ENCODE results near the gene SORL1.
"Not testable (repeated sequence)": the region's sequence is repeated elsewhere in the genome, so short reads cannot be mapped to it uniquely, and the experiment has no call there.

SORL1 gene, protein sequence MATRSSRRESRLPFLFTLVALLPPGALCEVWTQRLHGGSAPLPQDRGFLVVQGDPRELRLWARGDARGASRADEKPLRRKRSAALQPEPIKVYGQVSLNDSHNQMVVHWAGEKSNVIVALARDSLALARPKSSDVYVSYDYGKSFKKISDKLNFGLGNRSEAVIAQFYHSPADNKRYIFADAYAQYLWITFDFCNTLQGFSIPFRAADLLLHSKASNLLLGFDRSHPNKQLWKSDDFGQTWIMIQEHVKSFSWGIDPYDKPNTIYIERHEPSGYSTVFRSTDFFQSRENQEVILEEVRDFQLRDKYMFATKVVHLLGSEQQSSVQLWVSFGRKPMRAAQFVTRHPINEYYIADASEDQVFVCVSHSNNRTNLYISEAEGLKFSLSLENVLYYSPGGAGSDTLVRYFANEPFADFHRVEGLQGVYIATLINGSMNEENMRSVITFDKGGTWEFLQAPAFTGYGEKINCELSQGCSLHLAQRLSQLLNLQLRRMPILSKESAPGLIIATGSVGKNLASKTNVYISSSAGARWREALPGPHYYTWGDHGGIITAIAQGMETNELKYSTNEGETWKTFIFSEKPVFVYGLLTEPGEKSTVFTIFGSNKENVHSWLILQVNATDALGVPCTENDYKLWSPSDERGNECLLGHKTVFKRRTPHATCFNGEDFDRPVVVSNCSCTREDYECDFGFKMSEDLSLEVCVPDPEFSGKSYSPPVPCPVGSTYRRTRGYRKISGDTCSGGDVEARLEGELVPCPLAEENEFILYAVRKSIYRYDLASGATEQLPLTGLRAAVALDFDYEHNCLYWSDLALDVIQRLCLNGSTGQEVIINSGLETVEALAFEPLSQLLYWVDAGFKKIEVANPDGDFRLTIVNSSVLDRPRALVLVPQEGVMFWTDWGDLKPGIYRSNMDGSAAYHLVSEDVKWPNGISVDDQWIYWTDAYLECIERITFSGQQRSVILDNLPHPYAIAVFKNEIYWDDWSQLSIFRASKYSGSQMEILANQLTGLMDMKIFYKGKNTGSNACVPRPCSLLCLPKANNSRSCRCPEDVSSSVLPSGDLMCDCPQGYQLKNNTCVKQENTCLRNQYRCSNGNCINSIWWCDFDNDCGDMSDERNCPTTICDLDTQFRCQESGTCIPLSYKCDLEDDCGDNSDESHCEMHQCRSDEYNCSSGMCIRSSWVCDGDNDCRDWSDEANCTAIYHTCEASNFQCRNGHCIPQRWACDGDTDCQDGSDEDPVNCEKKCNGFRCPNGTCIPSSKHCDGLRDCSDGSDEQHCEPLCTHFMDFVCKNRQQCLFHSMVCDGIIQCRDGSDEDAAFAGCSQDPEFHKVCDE (N-terminal part only)

GRCh38 chr11:121451986-121452608 is at the start of gene SORL1:
Gene SORL1 (plus strand): TSS chr11:121452314. CDS start chr11:121452332, 18 bp downstream.
- DNase-seq: peak; percentile 83 to 85

DNA sequence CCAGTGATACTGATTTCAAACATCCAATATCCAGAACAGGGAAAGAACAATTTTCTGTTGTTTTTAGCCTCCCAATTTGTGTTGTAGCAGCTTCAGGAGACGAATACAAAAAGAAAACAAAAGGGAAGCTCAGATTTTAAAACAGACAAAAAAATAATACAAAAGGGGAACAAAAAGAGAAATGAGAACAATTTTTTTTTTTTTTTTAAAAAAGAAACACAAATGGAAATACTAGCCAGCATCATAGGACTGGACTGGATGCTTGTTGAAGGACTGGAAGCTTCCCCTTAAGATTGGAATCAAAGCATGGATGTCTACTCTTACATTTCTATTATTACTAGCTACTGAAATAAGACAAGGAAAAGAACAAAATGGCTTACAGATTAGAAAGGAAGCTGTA is 46.5 kb upstream of the SORL1 start:
- DNase-seq: no peak

- DNase-seq: no peak
Observed at GRCh38 chr11:121406291-121406690, 45.8 kb upstream of the SORL1 start.

DNA sequence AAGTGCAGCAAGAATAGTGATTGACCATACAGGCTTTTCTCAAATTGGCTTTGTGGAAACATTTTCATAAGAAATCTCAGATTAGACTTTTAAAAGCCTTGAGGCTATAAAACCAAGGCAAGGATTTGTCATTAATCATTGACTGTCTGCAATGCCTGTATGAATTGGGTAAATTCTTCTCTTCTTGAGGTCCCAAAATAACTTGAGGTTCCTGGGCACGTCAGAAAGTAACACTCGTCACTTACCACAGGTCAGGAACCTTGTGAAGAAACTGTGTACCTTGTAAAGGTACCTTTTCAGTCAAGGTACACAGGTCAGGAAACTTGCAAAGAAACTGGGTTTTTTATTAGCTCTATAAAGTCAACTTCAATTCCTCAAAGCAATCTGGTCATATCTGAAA is 43.3 kb upstream of the SORL1 start:
- no peak for DNase-seq

GRCh38 chr11:121410041-121410440 is 42.1 kb upstream of the SORL1 start:
- not testable (repeated sequence) for DNase-seq

DNA sequence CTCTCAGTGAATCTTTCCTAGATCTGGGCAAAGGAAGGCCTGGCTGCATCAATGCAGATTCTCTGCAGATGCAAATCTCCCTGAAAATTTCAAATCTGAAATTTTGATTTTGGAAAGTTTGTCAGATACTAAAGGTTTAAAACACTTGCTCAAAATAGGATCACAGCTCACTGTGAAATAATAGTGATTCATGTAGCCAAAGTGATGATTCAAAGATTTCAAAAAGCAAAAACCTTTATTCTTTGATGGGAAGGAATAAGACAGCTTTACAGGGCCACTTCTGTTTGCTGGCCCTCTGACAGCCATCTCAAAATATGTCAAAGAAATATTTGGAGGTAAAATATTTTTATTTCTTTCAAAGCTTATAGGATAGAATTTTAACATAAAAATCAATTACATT is 40.8 kb upstream of the SORL1 start:
- DNase-seq: not testable (repeated sequence)

DNA sequence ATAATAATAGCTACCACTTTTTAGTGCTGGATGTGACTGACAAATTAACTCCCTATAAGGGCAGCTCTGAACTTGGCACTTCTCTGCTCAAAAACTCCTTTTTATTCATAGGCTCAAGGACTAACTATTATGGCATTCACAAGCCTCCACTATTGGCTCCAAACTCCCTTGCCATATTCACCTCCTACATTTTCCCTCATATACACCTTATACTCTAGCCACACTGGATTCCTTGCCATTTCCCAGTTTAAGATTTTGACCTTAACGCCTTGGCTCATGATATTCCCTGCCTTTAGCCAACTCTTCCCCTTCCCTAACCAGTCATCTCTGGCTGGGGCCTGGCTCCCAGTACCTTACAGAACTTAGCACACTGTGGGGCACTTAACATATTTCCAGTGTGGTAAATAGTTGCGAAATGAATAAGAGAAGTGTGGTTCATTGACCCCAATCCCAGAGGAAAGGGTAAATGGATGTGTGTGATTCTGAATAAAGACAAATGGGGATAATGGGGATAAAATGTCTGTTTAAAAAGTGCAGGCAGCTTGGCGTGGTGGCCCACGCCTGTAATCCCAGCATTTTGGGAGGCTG is 40.0 kb upstream of the SORL1 start:
- no peak for DNase-seq

DNA sequence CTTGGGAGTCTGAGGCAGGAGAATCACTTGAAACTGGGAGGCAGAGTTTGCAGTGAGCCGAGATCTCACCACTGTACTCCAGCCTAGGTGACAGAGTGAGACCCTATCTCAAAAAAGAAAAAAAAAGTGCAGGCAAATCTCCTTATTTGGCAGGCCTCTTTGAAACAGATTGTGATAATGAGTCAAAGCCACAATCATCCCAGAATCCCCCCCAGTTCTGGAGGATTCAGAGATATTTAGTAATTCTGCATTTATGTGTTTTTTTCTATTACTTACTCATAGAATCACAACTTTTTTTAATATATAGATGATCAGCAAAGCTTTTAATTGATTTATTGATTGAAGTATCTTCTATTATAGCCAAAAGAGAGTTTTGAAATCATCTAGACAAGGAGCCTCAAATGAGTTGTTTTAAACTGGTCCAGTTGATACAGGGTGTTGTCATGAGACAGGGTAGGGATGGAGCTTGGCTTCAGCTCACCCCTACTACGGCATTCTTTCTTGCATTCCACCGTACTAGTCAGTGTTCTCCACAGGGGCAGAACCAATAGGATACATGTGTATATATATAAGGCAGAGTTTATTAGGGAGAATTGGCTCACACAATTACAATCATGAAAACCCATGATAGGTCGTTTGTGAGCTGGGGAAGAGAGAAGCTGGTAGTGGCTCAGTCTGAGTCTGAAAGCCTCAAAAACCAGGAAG is 39.3 kb upstream of the SORL1 start:
- no peak for DNase-seq

- no peak for DNase-seq
Observed at GRCh38 chr11:121414141-121414913, 37.8 kb upstream of the SORL1 start.

- DNase-seq: no peak
Observed at GRCh38 chr11:121415856-121416255, 36.3 kb upstream of the SORL1 start.

DNA sequence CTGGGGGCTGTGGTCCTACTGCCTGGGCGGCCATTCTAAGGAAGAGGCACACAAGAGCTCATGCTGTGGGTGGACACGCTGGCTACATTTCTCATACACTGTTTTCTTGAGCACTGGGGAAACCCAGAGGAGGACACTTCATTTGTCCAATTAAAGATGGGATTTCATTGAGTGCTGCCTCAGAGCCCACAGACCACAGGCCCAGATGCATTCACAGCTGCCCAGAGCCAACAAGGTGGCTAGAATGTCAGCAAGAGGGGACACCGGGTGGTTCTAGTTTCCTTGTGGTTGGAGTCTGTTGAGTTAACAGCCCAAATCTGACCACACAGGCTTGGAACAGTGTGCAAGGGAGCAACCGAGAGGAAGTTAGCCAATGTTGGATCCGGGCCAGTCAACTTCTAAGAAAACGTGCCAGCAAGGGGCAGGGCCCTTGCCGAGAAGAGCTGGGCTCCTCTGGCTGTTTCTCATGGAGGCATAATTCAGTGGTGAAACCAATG is 35.0 kb upstream of the SORL1 start:
- peak; percentile 69 to 74 for DNase-seq

GRCh38 chr11:121417607-121418006 is 34.5 kb upstream of the SORL1 start:
- no peak for DNase-seq

DNA sequence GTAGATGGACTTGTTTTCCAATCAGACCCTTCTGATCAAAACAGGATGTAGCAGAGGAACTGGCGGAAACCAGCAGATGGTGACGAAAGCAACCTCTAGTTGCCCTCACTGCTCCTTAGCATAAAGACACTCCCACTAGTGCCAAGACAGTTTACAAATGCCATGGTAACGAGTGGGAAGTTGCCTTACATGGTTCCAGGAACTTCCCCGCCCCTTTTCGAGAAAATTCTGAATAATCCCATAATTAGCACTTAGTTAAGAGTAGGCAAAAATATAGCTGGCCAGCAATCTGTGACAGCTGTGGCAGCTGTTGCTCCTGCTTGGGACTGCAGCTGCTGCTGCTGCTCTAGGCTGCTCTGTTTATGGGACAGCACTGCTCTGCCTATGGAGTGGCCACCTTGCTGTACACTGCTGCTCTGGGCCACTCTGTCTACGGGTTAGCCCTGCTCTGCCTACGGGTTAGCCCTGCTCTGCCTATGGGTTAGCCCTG is 33.4 kb upstream of the SORL1 start:
- DNase-seq: peak in 1 of 2 experiments; percentile 40

- DNase-seq: no peak
Observed at GRCh38 chr11:121419836-121420235, 32.3 kb upstream of the SORL1 start.

DNA sequence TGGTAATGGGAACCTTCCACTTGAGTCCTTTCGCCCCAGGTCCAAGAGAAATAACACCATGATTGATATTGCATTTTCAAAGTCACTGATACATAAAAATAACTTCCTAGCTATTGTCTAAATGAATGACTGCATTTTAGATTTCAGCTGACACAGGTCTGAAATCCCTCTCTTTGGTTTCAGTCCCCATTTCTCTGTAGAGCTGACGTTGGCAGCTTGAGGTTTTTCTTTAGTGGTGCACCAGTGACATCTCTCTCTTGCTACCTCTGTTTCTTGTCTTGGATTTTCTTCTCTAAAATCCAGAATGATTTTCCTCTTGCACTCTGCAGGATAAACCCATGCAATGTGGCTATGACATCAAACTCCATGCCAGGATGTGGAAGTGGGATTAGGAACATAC is 31.7 kb upstream of the SORL1 start:
- no peak for DNase-seq

DNA sequence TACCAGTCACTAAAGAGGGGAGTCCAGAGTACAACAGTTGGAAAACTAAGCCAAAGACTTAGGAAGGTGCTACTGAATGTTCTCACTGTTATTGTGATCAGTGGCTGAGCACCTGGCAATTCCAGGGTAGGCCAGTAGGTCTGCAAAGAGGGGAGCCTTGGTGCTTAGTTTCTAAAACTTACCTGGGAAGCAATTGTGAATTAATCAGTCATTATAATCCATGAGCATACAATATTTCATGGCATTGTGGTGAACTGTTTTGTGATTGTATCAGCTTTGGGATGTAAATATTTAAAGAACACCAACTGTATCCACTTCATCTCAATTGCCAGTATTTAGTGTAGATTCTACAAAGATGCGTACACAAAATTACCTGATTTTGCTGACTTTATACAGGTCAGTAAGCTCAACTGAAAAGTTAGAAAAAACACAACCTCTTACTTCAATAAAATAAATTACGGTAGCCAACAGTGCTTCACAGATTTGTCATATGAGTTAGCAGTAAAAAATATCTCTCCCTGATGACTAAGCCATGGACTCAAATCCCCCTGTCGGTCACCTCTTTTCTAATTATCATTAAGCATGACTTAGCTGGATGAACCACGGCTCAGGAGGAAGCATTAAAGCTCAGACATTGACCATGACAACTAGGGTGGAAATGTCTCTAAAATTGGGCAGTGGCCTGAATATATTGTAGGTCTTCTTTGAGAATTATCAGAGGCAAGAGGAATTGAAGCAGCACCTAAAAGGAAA is 30.8 kb upstream of the SORL1 start:
- no peak for DNase-seq

DNA sequence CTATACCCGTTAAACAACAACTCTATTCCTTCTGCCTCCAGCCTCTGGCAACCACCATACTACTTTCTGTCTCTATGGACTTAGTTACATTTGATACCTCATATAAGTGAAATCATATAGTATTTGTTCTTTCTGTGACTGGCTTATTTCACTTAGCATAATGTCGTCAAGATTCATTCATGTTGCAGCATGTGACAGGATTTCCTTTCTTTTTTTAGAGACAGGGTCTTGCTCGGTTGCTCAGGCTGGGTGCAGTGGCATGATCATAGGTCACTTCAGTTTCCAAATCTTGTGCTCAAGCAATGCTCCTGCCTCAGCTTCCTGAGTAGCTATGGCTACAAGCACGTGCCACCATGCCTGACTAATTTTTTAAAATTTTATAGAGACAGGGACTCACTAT is 29.4 kb upstream of the SORL1 start:
- no peak for DNase-seq

GRCh38 chr11:121425828-121426227 is 26.3 kb upstream of the SORL1 start:
- DNase-seq: no peak

Measured in activated T-cell treated with anti-CD3 and anti-CD28 coated beads, Interleukin-2, amount 50 U/mL, for 48 hours (primary cell).